Measurements from ENCODE around the gene TMEM208. TPM values are rescaled to one million over a fixed set of nuclear protein-coding genes. Genes with fewer than 3 reads are reported as not detected.

The TMEM208 gene
- total and polyA plus RNA-seq, 2 of the 13 experiments (the other 11 are each of a cell fraction or from before 2014, with no cell fraction given) = 58.8 to 72.9 TPM

GRCh38 chr16:67177743-67178699 is 48.9 kb upstream of the TMEM208 start (continued):
- TF ChIP-seq TFDP1 (CRISPR knock-in tag; IDR thresholded peaks at IDR 0.05; ENCODE audit: borderline replicate concordance) = peak; percentile 82; the same call in 1 of the 2 replicates
- peak; percentile 30; the same call in 1 of the 2 replicates for TF ChIP-seq HNF1B (CRISPR knock-in tag; IDR thresholded peaks at IDR 0.05)
- TF ChIP-seq DR1 (CRISPR knock-in tag; IDR thresholded peaks at IDR 0.05) = no peak
- no peak; the same call in 1 of the 2 replicates for TF ChIP-seq MXD3 (CRISPR knock-in tag; IDR thresholded peaks at IDR 0.05)
- TF ChIP-seq ZNF543 (CRISPR knock-in tag; IDR thresholded peaks at IDR 0.05) = peak; percentile 60; the same call in 1 of the 2 replicates
- peak; percentile 45; the same call in 1 of the 2 replicates for TF ChIP-seq SKIL (CRISPR knock-in tag; IDR thresholded peaks at IDR 0.05; ENCODE audit: borderline replicate concordance)
- no peak for TF ChIP-seq MTF1 (CRISPR knock-in tag; IDR thresholded peaks at IDR 0.05)
- TF ChIP-seq HNRNPUL1 (IDR thresholded peaks at IDR 0.05; ENCODE audit: low read depth, low read length) = no peak
- no peak for TF ChIP-seq U2AF1 (optimal IDR thresholded peaks at IDR 0.05; ENCODE audit: low read depth, low read length)
- 0 out of 2 replicates have a peak, but pooled peaks have one; percentile 59 for TF ChIP-seq ZNF569 (CRISPR knock-in tag; IDR thresholded peaks at IDR 0.05; ENCODE audit: borderline replicate concordance)
- TF ChIP-seq ZSCAN29 (CRISPR knock-in tag; conservative IDR thresholded peaks at IDR 0.05) = peak; percentile 72; the same call in 1 of the 2 replicates
- TF ChIP-seq MED1 (CRISPR knock-in tag; IDR thresholded peaks at IDR 0.05) = peak; percentile 47; the same call in 1 of the 2 replicates
- peak; percentile 80 for TF ChIP-seq ZNF724P (CRISPR knock-in tag; IDR thresholded peaks at IDR 0.05; ENCODE audit: borderline replicate concordance)
- no peak for TF ChIP-seq HHEX (CRISPR knock-in tag; IDR thresholded peaks at IDR 0.05)
- no peak for TF ChIP-seq EZH2 (conservative IDR thresholded peaks at IDR 0.05; ENCODE audit: low read depth, low read length)
- peak; percentile 86 for TF ChIP-seq ZNF883 (CRISPR knock-in tag; IDR thresholded peaks at IDR 0.05; ENCODE audit: not compliant biosample characterization)
- peak; percentile 21; the same call in 1 of the 2 replicates for TF ChIP-seq ZBTB7A (CRISPR knock-in tag; IDR thresholded peaks at IDR 0.05)
- TF ChIP-seq MAX (IDR thresholded peaks at IDR 0.05) = peak; percentile 88

Measured in HepG2 (cell line).